Measurements from ENCODE around the gene CNPY4.

Gene CNPY4

DNA sequence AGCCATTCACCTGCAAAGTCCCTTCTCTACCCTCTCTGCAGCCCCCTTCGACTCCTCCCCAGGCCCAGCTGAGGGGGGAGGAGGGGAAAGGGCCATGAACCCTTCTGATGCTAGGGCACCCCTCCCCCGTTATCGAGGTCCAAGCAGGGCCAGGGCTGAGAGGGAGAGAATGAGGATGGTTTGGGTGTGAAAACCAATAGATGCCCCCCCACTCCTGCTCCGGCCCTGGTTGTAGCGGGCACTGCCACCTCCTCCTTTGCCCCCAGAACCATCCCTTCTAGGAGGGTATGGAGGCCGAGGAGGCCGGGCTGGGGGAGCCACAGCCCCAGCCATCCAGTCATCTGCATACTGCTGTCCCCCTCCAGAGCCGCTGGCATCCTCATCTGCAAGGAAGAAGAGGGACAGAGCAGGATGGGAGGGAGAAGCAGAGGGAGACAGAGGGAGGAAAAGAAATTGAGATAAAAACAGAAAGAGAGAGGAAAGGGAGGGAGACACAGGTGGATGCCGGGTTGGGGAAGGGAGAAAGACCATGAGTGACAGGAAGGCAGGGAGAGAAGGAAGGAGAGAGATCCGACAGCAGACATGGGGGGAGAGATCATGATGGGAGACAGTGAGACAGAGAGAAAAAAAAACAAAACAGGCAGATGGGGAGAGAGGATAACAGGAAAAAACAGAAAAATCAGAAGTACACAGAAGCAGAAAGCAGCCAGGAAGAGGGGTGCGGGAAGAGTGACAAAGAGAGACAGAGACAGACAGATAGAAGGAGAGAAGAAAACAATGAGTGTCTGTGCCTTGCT lies 50.9 kb downstream of the CNPY4 start:
- no peak for DNase-seq

DNA sequence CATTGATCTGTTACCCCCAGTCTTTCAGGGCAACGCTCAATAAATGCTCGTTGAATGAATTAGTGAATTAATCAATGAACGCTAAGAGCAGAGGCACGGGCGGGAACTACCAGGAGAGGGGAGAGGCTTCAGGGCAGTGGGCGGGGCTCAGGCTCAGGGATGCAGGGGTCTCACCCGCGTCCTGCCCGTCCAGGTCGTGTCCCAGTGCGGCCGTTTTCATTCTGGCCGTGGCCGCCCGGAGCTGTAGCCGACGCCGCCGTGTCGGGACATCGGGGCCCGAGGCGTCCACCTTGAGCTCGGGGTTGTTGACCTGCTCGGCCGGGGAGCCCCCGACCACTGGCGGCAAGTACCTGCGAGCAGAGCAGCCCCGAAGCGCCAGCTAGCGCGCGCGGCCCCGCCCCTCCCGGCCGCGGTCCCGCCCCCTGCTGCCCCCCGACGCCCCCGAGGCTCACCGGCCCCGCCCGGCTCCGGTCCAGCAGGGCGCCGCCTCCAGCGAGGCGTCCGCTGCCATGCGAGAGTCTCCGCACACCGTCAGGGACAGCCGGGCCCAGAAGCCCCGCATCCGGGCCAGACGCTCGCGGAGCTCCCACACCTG lies 51.8 kb downstream of the CNPY4 start:
- DNase-seq = peak; percentile 30

DNA sequence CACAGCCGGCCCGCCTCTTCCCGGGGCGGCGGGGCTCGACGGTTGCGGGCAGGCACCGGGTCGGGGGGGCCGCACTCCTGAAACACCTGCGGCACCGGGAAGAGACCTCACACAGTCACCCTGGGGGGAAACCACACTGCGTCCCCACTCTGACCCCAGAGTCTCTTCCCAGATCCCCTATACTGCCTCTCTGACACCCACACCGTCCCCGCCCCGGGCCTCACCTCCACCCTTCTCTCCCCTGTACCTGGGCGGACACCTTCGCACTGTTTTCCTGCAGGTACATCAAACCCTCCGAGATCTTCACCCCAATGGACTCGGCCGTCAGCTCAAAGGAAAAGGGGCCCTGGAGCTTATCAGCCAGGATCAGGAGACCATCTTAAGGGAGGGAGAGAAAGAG lies 52.4 kb downstream of the CNPY4 start:
- no peak for DNase-seq

DNA sequence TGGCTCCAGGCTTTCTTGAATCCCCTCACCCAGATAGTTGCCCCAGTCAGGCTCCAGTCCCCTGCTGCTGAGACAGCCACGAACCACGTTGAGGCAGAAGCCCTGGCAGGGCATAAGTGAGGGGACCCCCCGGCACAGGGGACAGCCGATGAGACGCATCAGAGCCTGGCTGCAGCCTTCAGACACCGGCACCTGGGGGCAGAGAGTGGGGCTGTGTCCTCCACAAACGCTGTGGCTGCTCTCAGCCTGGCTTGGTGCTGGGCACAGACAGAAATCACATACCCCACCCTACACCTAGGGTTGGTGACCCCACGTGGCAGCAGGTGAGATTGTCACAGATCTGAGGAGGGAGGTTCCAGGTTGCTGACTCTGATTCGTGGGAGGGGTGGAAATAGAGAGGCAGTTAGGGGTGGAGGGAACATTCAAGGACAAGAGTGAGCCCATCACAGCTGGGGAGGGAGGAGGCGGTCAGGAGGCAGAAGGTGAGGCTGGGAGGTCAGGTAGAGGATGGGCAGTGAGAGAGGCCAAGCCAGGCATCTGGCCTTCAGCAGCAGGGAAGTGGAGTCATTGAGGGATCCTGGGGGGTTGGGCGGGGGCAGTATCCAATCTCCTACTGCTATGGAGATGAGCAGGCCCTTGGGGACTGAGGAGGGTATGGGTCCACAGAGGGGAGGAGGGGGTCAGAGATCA lies 54.5 kb downstream of the CNPY4 start:
- no peak for DNase-seq

DNA sequence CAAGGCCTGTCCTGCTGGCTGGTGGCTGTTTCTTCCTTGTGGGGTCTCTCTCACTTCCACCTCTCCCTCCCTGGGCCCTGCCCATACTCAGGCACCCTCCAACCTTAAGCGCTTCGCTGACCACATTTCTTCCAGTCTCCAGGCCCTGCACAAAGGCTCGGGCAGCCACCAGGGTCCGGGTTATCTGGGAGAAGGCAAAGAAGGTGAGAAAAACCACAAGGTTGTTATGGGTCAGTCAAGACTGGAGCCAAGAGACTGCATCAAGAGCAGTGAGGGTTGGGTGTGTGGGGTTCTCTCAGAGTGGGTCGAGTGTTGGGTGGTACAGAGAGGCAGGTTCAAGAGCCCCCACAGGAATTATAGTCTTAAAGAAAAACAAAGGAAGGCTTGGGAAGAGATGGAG lies 55.1 kb downstream of the CNPY4 start:
- DNase-seq = no peak
